ENCODE data around the gene SNF8.

GRCh38 chr17:48960834-48961515 is 16.3 kb upstream of the SNF8 start:
- no peak for TF ChIP-seq CTCF (IDR thresholded peaks at IDR 0.05; ENCODE audit: poor library complexity, severe bottlenecking)
- no peak for TF ChIP-seq EP300 (conservative IDR thresholded peaks at IDR 0.05; ENCODE audit: poor library complexity, severe bottlenecking)
